Measurements from ENCODE around the gene PTPRT. TPM values are rescaled to one million over a fixed set of nuclear protein-coding genes. Genes with fewer than 3 reads are reported as not detected.

Gene PTPRT
- total and polyA plus RNA-seq, 2 of the 4 experiments (the other 2 are of a cell fraction) = not detected

DNA sequence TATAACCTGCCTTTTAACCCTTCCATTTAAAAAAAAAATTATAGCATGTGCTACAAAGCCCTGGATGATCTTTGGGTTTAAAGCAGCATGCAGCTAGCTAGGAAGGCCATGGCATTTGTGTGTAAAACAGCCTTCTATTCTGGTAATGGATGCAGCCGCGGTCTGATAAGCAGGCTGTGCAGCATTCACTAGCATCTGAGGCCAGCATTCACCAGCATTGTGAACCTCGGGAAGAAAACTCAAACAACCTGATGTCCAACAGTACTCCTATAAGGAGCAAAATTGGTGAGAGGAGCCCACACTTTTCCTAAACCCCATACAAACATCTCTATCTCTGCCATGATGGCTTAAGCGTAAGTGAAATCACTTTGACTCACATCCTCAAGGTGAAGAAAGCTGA, 265.5 kb downstream of the PTPRT start:
- 60% methylated on average over 1 of the region's 4 CpGs; no CpG with 5 or more reads in 1 of the 2 experiments for WGBS, 2 experiments (ENCODE audit: extremely low coverage in 2 of 2, insufficient read length in 1 of 2)
- H3K4me1 ChIP-seq (ENCODE audit: control insufficient read depth, insufficient read depth, low read length) = no peaks in the 10 kb centered on the region
- no peak overlapping the region for H3K23ac ChIP-seq (ENCODE audit: low read depth, low read length)
- no peaks in the 10 kb centered on the region for H3K9me1 ChIP-seq (ENCODE audit: insufficient read depth, low read length)
- BruUV-seq (replicated peaks) = no TSS peak
- no peak overlapping the region for H3K27ac ChIP-seq (ENCODE audit: insufficient read depth, low read length)
- no peak overlapping the region for H2BK5ac ChIP-seq (ENCODE audit: low read depth, low read length, poor library complexity, severe bottlenecking)
- no peak overlapping the region for H2AFZ ChIP-seq (replicated peaks; ENCODE audit: low read length, poor library complexity)
- in situ Hi-C loops (cut with MboI; ENCODE audit: low sequenced_read_pairs) = no loop called here
- H4K8ac ChIP-seq (ENCODE audit: low read depth in 2 of 2, low read length in 2 of 2) = no peak overlapping the region
- H3K79me1 ChIP-seq (ENCODE audit: low read depth in 1 of 2, low read length in 2 of 2) = no peaks in the 10 kb centered on the region
- no peak overlapping the region for H3K14ac ChIP-seq (replicated peaks; ENCODE audit: low read depth, low read length)
- DNase-seq (no peak), ATAC-seq (ENCODE audit: low read depth) (no peak)
- no peak overlapping the region for H4K5ac ChIP-seq (ENCODE audit: low read depth, low read length)
- H4K91ac ChIP-seq (ENCODE audit: insufficient read depth, low read depth, low read length) = no peak overlapping the region
- no peak overlapping the region for H3K18ac ChIP-seq (ENCODE audit: low read depth, low read length)
- no peak overlapping the region for H3K4me3 ChIP-seq (ENCODE audit: insufficient read depth, low read depth, low read length)
- H4K20me1 ChIP-seq (ENCODE audit: insufficient read depth, low read length) = no peaks in the 10 kb centered on the region
- no peak overlapping the region for H3K4me2 ChIP-seq (ENCODE audit: low read depth, low read length)
- dilution Hi-C loops (cut with HindIII; ENCODE audit: low sequenced_read_pairs, unreplicated experiment) = no loop called here
- TF ChIP-seq, protein P1, sequence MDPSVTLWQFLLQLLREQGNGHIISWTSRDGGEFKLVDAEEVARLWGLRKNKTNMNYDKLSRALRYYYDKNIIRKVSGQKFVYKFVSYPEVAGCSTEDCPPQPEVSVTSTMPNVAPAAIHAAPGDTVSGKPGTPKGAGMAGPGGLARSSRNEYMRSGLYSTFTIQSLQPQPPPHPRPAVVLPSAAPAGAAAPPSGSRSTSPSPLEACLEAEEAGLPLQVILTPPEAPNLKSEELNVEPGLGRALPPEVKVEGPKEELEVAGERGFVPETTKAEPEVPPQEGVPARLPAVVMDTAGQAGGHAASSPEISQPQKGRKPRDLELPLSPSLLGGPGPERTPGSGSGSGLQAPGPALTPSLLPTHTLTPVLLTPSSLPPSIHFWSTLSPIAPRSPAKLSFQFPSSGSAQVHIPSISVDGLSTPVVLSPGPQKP (IDR thresholded peaks at IDR 0.05; ENCODE audit: borderline replicate concordance, low read depth, low read length) = no peak
- no peak for TF ChIP-seq RCOR1 (IDR thresholded peaks at IDR 0.05; ENCODE audit: insufficient replicate concordance, low read length)
- TF ChIP-seq RAD21 (IDR thresholded peaks at IDR 0.05; ENCODE audit: low read length) = no peak
- TF ChIP-seq BHLHE40 (IDR thresholded peaks at IDR 0.05; ENCODE audit: low read depth, low read length) = no peak
- no peak for TF ChIP-seq CHD1 (IDR thresholded peaks at IDR 0.05; ENCODE audit: low read depth, low read length)
- TF ChIP-seq RFX5 (IDR thresholded peaks at IDR 0.05; ENCODE audit: low read depth, low read length) = no peak
- no peak for TF ChIP-seq MXI1 (IDR thresholded peaks at IDR 0.05; ENCODE audit: borderline replicate concordance, low read depth, low read length)
- POLR2A ChIA-PET (ENCODE audit: unreplicated experiment) = no interaction called here
- H3K27me3 ChIP-seq (ENCODE audit: control insufficient read depth, insufficient read depth, low read length) = no peaks in the 10 kb centered on the region
- no peak overlapping the region for H2BK20ac ChIP-seq (ENCODE audit: low read depth, low read length)
- H3K4ac ChIP-seq (ENCODE audit: low read depth, low read length) = no peak overlapping the region
- no peaks in the 10 kb centered on the region for H3K36me3 ChIP-seq (ENCODE audit: control insufficient read depth, insufficient read depth, low read length)
- CTCF ChIA-PET = no interaction called here
- no peak overlapping the region for H2AK9ac ChIP-seq (replicated peaks; ENCODE audit: low read depth, low read length, poor library complexity)
- intact Hi-C loops (cut with micrococcal nuclease) = no loop called here
- H3K9ac ChIP-seq (ENCODE audit: low read depth, low read length) = no peak overlapping the region
- no peak overlapping the region for H2AK5ac ChIP-seq (ENCODE audit: low read depth, low read length)
- no peak overlapping the region for H2BK15ac ChIP-seq (ENCODE audit: low read depth, low read length)
- H3K56ac ChIP-seq (ENCODE audit: extremely low read depth, insufficient read depth, low read length) = no peak overlapping the region
- peaks cover 32% of the 10 kb centered on the region for H3K9me3 ChIP-seq (ENCODE audit: control insufficient read depth, insufficient read depth, low read length)
- H2BK120ac ChIP-seq (ENCODE audit: low read depth, low read length) = no peak overlapping the region

All from IMR-90 (cell line).